ENCODE measurements around the gene C5AR2. TPM values are rescaled to one million over a fixed set of nuclear protein-coding genes. Genes with fewer than 3 reads are reported as not detected.

The C5AR2 gene
- total and polyA plus RNA-seq, 2 experiments from 2014 or later: 0.28 TPM; not detected in 1

DNA sequence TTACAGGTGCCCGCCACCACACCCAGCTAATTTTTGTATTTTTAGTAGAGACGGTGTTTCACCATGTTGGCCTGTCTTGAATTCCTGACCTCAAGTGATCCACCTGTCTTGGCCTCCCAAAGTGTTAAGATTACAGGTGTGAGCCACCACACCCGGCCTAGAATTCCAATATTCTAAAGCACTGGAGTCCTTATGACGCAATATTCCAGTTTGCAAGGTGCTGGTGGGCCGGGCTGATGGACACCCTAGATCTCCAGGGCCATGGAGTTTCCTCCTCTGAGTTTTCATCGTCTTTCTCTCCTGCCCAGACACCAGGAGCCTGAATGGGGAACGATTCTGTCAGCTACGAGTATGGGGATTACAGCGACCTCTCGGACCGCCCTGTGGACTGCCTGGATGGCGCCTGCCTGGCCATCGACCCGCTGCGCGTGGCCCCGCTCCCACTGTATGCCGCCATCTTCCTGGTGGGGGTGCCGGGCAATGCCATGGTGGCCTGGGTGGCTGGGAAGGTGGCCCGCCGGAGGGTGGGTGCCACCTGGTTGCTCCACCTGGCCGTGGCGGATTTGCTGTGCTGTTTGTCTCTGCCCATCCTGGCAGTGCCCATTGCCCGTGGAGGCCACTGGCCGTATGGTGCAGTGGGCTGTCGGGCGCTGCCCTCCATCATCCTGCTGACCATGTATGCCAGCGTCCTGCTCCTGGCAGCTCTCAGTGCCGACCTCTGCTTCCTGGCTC lies 8.7 kb downstream of the C5AR2 start (continued):
- TF ChIP-seq ZNF462 (CRISPR knock-in tag; IDR thresholded peaks at IDR 0.05): no peak
- TF ChIP-seq, protein P1, sequence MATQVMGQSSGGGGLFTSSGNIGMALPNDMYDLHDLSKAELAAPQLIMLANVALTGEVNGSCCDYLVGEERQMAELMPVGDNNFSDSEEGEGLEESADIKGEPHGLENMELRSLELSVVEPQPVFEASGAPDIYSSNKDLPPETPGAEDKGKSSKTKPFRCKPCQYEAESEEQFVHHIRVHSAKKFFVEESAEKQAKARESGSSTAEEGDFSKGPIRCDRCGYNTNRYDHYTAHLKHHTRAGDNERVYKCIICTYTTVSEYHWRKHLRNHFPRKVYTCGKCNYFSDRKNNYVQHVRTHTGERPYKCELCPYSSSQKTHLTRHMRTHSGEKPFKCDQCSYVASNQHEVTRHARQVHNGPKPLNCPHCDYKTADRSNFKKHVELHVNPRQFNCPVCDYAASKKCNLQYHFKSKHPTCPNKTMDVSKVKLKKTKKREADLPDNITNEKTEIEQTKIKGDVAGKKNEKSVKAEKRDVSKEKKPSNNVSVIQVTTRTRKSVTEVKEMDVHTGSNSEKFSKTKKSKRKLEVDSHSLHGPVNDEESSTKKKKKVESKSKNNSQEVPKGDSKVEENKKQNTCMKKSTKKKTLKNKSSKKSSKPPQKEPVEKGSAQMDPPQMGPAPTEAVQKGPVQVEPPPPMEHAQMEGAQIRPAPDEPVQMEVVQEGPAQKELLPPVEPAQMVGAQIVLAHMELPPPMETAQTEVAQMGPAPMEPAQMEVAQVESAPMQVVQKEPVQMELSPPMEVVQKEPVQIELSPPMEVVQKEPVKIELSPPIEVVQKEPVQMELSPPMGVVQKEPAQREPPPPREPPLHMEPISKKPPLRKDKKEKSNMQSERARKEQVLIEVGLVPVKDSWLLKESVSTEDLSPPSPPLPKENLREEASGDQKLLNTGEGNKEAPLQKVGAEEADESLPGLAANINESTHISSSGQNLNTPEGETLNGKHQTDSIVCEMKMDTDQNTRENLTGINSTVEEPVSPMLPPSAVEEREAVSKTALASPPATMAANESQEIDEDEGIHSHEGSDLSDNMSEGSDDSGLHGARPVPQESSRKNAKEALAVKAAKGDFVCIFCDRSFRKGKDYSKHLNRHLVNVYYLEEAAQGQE (IDR thresholded peaks at IDR 0.05; ENCODE audit: unreplicated experiment): no peak

- Mint-ChIP-seq H3K27ac (no peak overlapping the region), H3K27me3 (ENCODE audit: insufficient read depth, low read depth, poor library complexity) (peaks cover 4% of the 10 kb centered on the region)
- ATAC-seq: no peak
Measured at GRCh38 chr19:47341734-47342133, 9.8 kb downstream of the C5AR2 start.

More at GRCh38 chr19:47341734-47342133, 9.8 kb downstream of the C5AR2 start:
- peaks cover 2% of the 10 kb centered on the region; the same call in 1 of the 3 replicates for H3K4me1 Mint-ChIP-seq
- peaks cover 9% of the 10 kb centered on the region; the same call in 1 of the 3 replicates for H3K9me3 Mint-ChIP-seq
- H3K36me3 Mint-ChIP-seq (ENCODE audit: low read depth): no peaks in the 10 kb centered on the region; the same call in 2 of the 3 replicates
- no peak overlapping the region for H3K27ac ChIP-seq (ENCODE audit: low read depth)
- H3K79me2 ChIP-seq (replicated peaks; ENCODE audit: insufficient read depth): no peaks in the 10 kb centered on the region
- H2AFZ ChIP-seq: no peak overlapping the region
- H3K4me2 ChIP-seq: no peak overlapping the region
- H3K4me3 ChIP-seq: no peak overlapping the region
- H3F3A ChIP-seq (replicated peaks; ENCODE audit: low read depth): no peaks in the 10 kb centered on the region
- no peaks in the 10 kb centered on the region for H3K36me3 ChIP-seq (ENCODE audit: insufficient read depth)
- no peak for DNase-seq (ENCODE audit: low spot score)
- H3K27me3 ChIP-seq (ENCODE audit: insufficient read depth): no peaks in the 10 kb centered on the region
- TF ChIP-seq ZNF331 (CRISPR knock-in tag; IDR thresholded peaks at IDR 0.05; ENCODE audit: low read depth) (no peak), POLR2AphosphoS5 (IDR thresholded peaks at IDR 0.05; ENCODE audit: low read depth) (no peak), STAT1 (IDR thresholded peaks at IDR 0.05; ENCODE audit: unreplicated experiment) (no peak)
- TF ChIP-seq, protein P1 (IDR thresholded peaks at IDR 0.05; ENCODE audit: unreplicated experiment): no peak
- TF ChIP-seq, protein P2, sequence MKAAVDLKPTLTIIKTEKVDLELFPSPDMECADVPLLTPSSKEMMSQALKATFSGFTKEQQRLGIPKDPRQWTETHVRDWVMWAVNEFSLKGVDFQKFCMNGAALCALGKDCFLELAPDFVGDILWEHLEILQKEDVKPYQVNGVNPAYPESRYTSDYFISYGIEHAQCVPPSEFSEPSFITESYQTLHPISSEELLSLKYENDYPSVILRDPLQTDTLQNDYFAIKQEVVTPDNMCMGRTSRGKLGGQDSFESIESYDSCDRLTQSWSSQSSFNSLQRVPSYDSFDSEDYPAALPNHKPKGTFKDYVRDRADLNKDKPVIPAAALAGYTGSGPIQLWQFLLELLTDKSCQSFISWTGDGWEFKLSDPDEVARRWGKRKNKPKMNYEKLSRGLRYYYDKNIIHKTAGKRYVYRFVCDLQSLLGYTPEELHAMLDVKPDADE (IDR thresholded peaks at IDR 0.05): no peak
- no peaks in the 10 kb centered on the region for H3K9me2 ChIP-seq (ENCODE audit: insufficient read depth)
- no peaks in the 10 kb centered on the region for H4K20me1 ChIP-seq (replicated peaks; ENCODE audit: insufficient read depth)
- no peaks in the 10 kb centered on the region for H3K4me1 ChIP-seq (ENCODE audit: insufficient read depth)
- no peak overlapping the region; the same call in 2 of the 3 replicates for H3K4me3 Mint-ChIP-seq

Measured in GM23338 (cell line).